ENCODE measurements around the gene AAMDC.
A peak's percentile ranks its signal among the peaks of the same experiment; 100 is the strongest.
"Not testable (repeated sequence)": the region's sequence is repeated elsewhere in the genome, so short reads cannot be mapped to it uniquely, and the experiment has no call there.

Gene AAMDC

GRCh38 chr11:77890100-77890614 lies 69.2 kb downstream of the AAMDC start:
- DNase-seq: not testable (repeated sequence)

- DNase-seq: not testable (repeated sequence)
These were observed 69.7 kb downstream of the AAMDC start for GRCh38 chr11:77890619-77891056.

GRCh38 chr11:77891256-77891655 lies 70.3 kb downstream of the AAMDC start:
- DNase-seq: not testable (repeated sequence)

- not testable (repeated sequence) for DNase-seq
These were observed 70.8 kb downstream of the AAMDC start for GRCh38 chr11:77891703-77892102.

GRCh38 chr11:77894949-77895348 lies 74.0 kb downstream of the AAMDC start:
- DNase-seq: peak; percentile 10

GRCh38 chr11:77908835-77909234 lies 87.9 kb downstream of the AAMDC start:
- no peak for DNase-seq

- DNase-seq: no peak
These were observed 88.3 kb downstream of the AAMDC start for GRCh38 chr11:77909277-77909676.

- DNase-seq: peak; percentile 6
These were observed 89.9 kb downstream of the AAMDC start for GRCh38 chr11:77910828-77911227.

GRCh38 chr11:77913608-77914306 lies 92.8 kb downstream of the AAMDC start:
- not testable (repeated sequence) for DNase-seq

- DNase-seq: peak; percentile 75
These were observed 93.4 kb downstream of the AAMDC start for GRCh38 chr11:77914307-77914791.

- not testable (repeated sequence) for DNase-seq
These were observed 96.8 kb downstream of the AAMDC start for GRCh38 chr11:77917713-77918112.

Data from fibroblast of upper back skin (primary cell).